VCaP (cell line): ENCODE results near the gene CACFD1.

Experiments
- H3K27ac ChIP-seq: fragments of 450-650 bp; 2 replicates; pipeline ENCODE4 v1.5.1; 2017
- CTCF ChIP-seq: fragments of 450-650 bp; conservative IDR thresholded peaks from 2 replicates; pipeline ENCODE4 v1.5.1; 2017; ENCODE audit warnings: mild to moderate bottlenecking, moderate library complexity

Gene CACFD1

DNA sequence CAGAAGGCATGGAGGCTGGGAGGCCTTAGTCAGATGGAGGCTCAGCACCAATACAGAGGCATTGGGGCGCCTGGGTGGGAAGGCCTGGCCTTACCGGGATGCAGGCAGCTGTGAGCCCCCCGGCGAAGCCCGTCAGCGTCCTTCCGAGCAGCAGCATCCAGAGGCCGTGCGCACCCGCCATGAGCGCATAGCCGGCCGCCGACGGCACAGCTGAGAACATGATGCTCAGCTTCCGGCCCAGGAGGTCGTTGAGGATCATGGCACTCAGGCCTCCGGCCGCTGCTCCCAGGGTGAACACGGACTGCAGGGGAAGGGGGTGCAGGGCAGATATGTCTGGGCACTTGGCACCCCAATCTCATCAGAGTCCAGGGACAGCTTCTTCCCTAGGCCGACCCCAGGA lies 17.2 kb downstream of the CACFD1 start:
- TF ChIP-seq CTCF: no peak
- no peak overlapping the region for H3K27ac ChIP-seq

DNA sequence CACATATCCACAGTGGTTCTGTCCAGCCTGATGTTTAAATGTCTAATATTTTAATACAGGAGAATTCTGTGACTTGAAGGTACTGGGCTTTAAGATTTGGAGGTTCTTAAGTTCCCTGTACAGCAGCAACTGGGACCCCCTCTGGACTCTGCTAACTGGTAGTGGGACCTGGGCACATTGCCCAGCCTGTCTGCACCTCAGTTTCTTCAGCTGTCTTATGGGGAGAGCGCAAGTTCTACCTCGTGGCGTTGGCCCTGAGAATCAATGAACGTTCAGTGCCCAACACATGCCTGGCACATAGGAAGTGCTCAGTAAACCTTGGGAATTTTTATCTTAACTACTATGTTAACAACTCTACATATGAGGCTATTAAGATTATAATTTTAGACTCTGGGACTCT lies 17.7 kb downstream of the CACFD1 start:
- H3K27ac ChIP-seq: no peak overlapping the region
- TF ChIP-seq CTCF: no peak

DNA sequence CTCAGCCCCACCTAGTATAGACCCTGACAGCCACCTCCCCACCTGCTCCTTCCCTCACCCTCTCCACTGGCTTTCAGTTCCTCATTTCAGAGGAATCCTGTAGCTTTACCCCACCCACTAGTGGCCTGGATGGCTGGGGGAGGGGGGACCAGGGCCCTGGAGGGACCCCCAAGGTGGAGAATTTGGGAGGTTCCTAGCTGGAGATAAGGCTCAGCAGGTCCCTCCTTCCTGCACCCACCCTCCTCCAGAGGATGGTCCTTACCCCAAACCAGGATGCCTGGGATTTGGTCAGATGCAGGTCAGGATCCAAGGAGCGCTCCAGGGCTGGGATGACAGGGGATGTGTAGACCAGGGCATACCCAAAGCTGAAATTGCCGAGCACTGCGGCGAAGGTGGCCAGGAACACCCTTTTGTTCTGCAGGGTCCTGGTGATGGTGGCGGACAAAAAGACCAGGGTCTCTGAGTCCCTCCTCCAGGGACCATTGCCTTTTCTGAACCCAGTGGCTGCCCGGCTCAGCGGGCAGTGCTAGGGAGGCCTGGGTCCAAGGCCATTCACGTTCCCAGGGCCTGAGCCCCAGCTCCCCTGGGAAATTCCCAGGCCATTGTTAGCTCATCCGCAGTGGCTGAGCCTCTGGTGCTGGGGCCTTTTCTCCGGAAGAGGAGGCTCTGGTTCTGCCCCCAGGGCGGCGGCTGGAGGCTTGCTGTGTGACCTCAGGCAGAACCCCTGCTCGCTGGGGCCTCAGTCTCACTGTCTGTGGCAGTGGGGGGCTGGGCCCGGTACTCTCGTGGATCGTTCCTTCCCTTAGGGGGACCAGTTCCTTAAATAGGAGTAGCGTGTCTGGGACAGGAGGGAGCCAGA lies 18.4 kb downstream of the CACFD1 start:
- peak overlapping the region; percentile 73; the same call in 1 of the 2 replicates for H3K27ac ChIP-seq
- TF ChIP-seq CTCF: no peak

- TF ChIP-seq CTCF: no peak
- H3K27ac ChIP-seq: peak within 1 kb of the TSS; percentile 73; the same call in 1 of the 2 replicates
Measured at GRCh38 chr9:133478851-133479711, 19.3 kb downstream of the CACFD1 start, which contains the start of gene SLC2A6. TSS of gene SLC2A6 (minus strand) at chr9:133479099. CDS start at chr9:133479059, 40 bp downstream.

- peak overlapping the region; percentile 90; the same call in 1 of the 2 replicates for H3K27ac ChIP-seq
- TF ChIP-seq CTCF: no peak
Measured at GRCh38 chr9:133483611-133484010, 23.8 kb downstream of the CACFD1 start.

- TF ChIP-seq CTCF: no peak
Measured at GRCh38 chr9:133484671-133485437, 25.1 kb downstream of the CACFD1 start.

More at GRCh38 chr9:133484671-133485437, 25.1 kb downstream of the CACFD1 start:
- peak overlapping the region; percentile 90 for H3K27ac ChIP-seq
